Measurements from ENCODE around the gene ENOX1. TPM values are rescaled to one million over a fixed set of nuclear protein-coding genes. Genes with fewer than 3 reads are reported as not detected.

The ENOX1 gene
- total RNA-seq, 2 experiments from 2014 or later: 0.09 TPM

GRCh38 chr13:43787518-43787891, 733 bp upstream of the ENOX1 start:
- DNase-seq (no peak), ATAC-seq (no peak)
- H3K4me1 Mint-ChIP-seq (ENCODE audit: low read depth): peaks cover 4% of the 10 kb centered on the region
- intact Hi-C loops (cut with micrococcal nuclease): no loop called here
- peak overlapping the region; percentile 57 for H3K4me3 Mint-ChIP-seq
- no peak for TF ChIP-seq CTCF (IDR thresholded peaks at IDR 0.05)
- ChIA-PET CTCF (no interaction called here), POLR2A (interaction anchor here (0.7 to 0.8 kb wide), 2 partner anchors 178 to 1415 kb away, joined by 3 read pairs; no protein-coding TSS in a partner anchor)
- no peak overlapping the region for H3K27ac Mint-ChIP-seq
- no peaks in the 10 kb centered on the region for H3K36me3 Mint-ChIP-seq (ENCODE audit: low read depth)
- H3K27me3 Mint-ChIP-seq: peaks cover 50% of the 10 kb centered on the region
- H3K9me3 Mint-ChIP-seq: no peaks in the 10 kb centered on the region

GRCh38 chr13:43786472-43786765, 353 bp downstream of the ENOX1 start:
- Mint-ChIP-seq H3K36me3 (ENCODE audit: low read depth) (no peaks in the 10 kb centered on the region), H3K9me3 (no peaks in the 10 kb centered on the region), H3K27me3 (peaks cover 45% of the 10 kb centered on the region), H3K4me1 (ENCODE audit: low read depth) (peaks cover 4% of the 10 kb centered on the region), H3K27ac (no peak overlapping the region), H3K4me3 (peak overlapping the region; percentile 67)
- TF ChIP-seq CTCF (IDR thresholded peaks at IDR 0.05): no peak
- intact Hi-C loops (cut with micrococcal nuclease): no loop called here
- ChIA-PET POLR2A (no interaction called here), CTCF (interaction anchor here (1.4 kb wide), 1 partner anchor 18 kb away, joined by 4 read pairs; no protein-coding TSS in a partner anchor)
- DNase-seq (no peak), ATAC-seq (no peak)

- intact Hi-C loops (cut with micrococcal nuclease): no loop called here
- Mint-ChIP-seq H3K4me1 (ENCODE audit: low read depth) (peaks cover 4% of the 10 kb centered on the region), H3K27ac (no peak overlapping the region), H3K4me3 (peak overlapping the region; percentile 67), H3K36me3 (ENCODE audit: low read depth) (no peaks in the 10 kb centered on the region), H3K27me3 (peaks cover 47% of the 10 kb centered on the region), H3K9me3 (no peaks in the 10 kb centered on the region)
- POLR2A ChIA-PET: no interaction called here
- TF ChIP-seq CTCF (IDR thresholded peaks at IDR 0.05): no peak
- CTCF ChIA-PET: interaction anchor here (1.4 kb wide), 1 partner anchor 19 kb away, joined by 4 read pairs; no protein-coding TSS in a partner anchor
- ATAC-seq: peak; percentile 60
- DNase-seq: peak; percentile 35
Measured at GRCh38 chr13:43785650-43786471, 911 bp downstream of the ENOX1 start.

GRCh38 chr13:43785261-43785649, 1.5 kb downstream of the ENOX1 start:
- CTCF ChIA-PET: no interaction called here
- H3K9me3 Mint-ChIP-seq: no peaks in the 10 kb centered on the region
- H3K27me3 Mint-ChIP-seq: peaks cover 49% of the 10 kb centered on the region

More at GRCh38 chr13:43785261-43785649, 1.5 kb downstream of the ENOX1 start:
- H3K4me3 Mint-ChIP-seq: peak overlapping the region; percentile 39
- no peak overlapping the region for H3K27ac Mint-ChIP-seq
- H3K4me1 Mint-ChIP-seq (ENCODE audit: low read depth): peaks cover 4% of the 10 kb centered on the region
- POLR2A ChIA-PET: no interaction called here
- no peak for ATAC-seq
- DNase-seq: no peak
- intact Hi-C loops (cut with micrococcal nuclease): no loop called here
- no peak for TF ChIP-seq CTCF (IDR thresholded peaks at IDR 0.05)
- no peaks in the 10 kb centered on the region for H3K36me3 Mint-ChIP-seq (ENCODE audit: low read depth)
